Hepatocyte (in vitro differentiated cells): ENCODE results near the gene ADGRF1.

Experiments used
- EZH2 ChIP-seq: fragments of 200-600 bp; sonication (generic); IDR thresholded peaks from 2 replicates; pipeline ENCODE4 v1.6.1; 2016; ENCODE audit warnings: antibody characterized with exemption, mild to moderate bottlenecking, borderline replicate concordance
- EZH2phosphoT487 ChIP-seq: fragments of 200-600 bp; sonication (generic); IDR thresholded peaks from one replicate; pipeline ENCODE4 v1.6.1; 2018; ENCODE audit warnings: antibody characterized with exemption, mild to moderate bottlenecking, low read depth, moderate library complexity; ENCODE audit not compliant: unreplicated experiment, severe bottlenecking
- TF ChIP-seq, protein P1 (sequence below): fragments of 200-600 bp; sonication (generic); IDR thresholded peaks from 2 replicates; pipeline ENCODE4 v1.5.1; 2016; ENCODE audit warnings: antibody characterized with exemption, mild to moderate bottlenecking; ENCODE audit not compliant: poor library complexity

GRCh38 chr6:47026679-47027078 is 15.5 kb downstream of the ADGRF1 start:
- TF ChIP-seq, protein P1, sequence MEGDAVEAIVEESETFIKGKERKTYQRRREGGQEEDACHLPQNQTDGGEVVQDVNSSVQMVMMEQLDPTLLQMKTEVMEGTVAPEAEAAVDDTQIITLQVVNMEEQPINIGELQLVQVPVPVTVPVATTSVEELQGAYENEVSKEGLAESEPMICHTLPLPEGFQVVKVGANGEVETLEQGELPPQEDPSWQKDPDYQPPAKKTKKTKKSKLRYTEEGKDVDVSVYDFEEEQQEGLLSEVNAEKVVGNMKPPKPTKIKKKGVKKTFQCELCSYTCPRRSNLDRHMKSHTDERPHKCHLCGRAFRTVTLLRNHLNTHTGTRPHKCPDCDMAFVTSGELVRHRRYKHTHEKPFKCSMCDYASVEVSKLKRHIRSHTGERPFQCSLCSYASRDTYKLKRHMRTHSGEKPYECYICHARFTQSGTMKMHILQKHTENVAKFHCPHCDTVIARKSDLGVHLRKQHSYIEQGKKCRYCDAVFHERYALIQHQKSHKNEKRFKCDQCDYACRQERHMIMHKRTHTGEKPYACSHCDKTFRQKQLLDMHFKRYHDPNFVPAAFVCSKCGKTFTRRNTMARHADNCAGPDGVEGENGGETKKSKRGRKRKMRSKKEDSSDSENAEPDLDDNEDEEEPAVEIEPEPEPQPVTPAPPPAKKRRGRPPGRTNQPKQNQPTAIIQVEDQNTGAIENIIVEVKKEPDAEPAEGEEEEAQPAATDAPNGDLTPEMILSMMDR = no peak
- no peak for TF ChIP-seq EZH2phosphoT487
- no peak for TF ChIP-seq EZH2
